Body of pancreas (tissue), 4 donors: ENCODE results near the gene CDC42SE1. TPM values are rescaled to one million over a fixed set of nuclear protein-coding genes. Genes with fewer than 3 reads are reported as not detected.
"Not testable (repeated sequence)": the region's sequence is repeated elsewhere in the genome, so short reads cannot be mapped to it uniquely, and the experiment has no call there.

Source experiments
- ATAC-seq: fragments of 150-250 bp; one replicate; pipeline ENCODE4 v1.9.1; 2016
- DNase-seq, 4 donors: peaks; one replicate each; pipeline ENCODE4 v3.0.0-alpha.2; 2019
- H3K27ac ChIP-seq, 4 donors: fragments of 200-600 bp; sonication (generic); 1 replicate in 3 of 4; 2 replicates in 1 of 4; pipeline versions ENCODE4 v1.5.1 to v1.6.1; 2016 to 2019; ENCODE audit warnings: mild to moderate bottlenecking in 1 of 4, mixed read lengths in 1 of 4, moderate library complexity in 1 of 4
- H3K27me3 ChIP-seq, 2 donors: fragments of 200-600 bp; sonication (generic); one replicate each; pipeline ENCODE4 v1.6.0; 2016; ENCODE audit warnings: mild to moderate bottlenecking in 1 of 2
- H3K36me3 ChIP-seq, 2 donors: fragments of 200-600 bp; sonication (generic); replicated peaks in 1 of 2; 2 replicates each; pipeline ENCODE4 v1.5.1; 2016; ENCODE audit warnings: low read depth in 2 of 2; ENCODE audit not compliant: insufficient read depth in 1 of 2
- H3K4me1 ChIP-seq: fragments of 200-600 bp; sonication (generic); one replicate; pipeline ENCODE4 v1.6.0; 2016
- H3K4me3 ChIP-seq, 2 donors: fragments of 200-600 bp; sonication (generic); 1 replicate in 1 of 2; 2 replicates in 1 of 2; pipeline ENCODE4 v1.5.1; 2016 to 2019
- H3K9me3 ChIP-seq, 3 donors: fragments of 200-600 bp; sonication (generic); 1 replicate in 2 of 3; 2 replicates in 1 of 3; pipeline ENCODE4 v1.5.1; 2016
- POLR2A ChIP-seq, 3 donors: fragments of 450-650 bp; IDR thresholded peaks; one replicate each; pipeline ENCODE4 v1.6.1; 2016; ENCODE audit warnings: antibody characterized with exemption in 3 of 3, mild to moderate bottlenecking in 2 of 3
- WGBS, 2 donors: methylation state at CpG; one replicate each; pipeline ENCODE4 v1.1.5; 2017; 5-methylcytosine and 5-hydroxymethylcytosine counted together
- intact Hi-C: fragments of 100-400 bp; cut with DNase I; formaldehyde crosslinking; loops from one replicate; pipeline ENCODE4 v1.15.1; 2023
- total RNA-seq, 2 donors: library from RNA; depleted of rRNA; stranded (reverse); fragments of >200 nt; gene quantifications; one replicate each; pipeline ENCODE4 v1.1.0, GENCODE V29; 2016
- TF ChIP-seq, protein P1 (sequence below), 7 experiments: fragments of 450-650 bp in 4 of 7; fragments of 200-600 bp in 3 of 7; sonication (generic) in 3 of 7; IDR thresholded peaks; one replicate each; pipeline ENCODE4 v1.5.1; 2016 to 2019; ENCODE audit warnings: antibody characterized with exemption in 7 of 7

CDC42SE1 gene
- total RNA-seq, 2 donors from 2014 or later, result 40.2 to 43.8 TPM

DNA sequence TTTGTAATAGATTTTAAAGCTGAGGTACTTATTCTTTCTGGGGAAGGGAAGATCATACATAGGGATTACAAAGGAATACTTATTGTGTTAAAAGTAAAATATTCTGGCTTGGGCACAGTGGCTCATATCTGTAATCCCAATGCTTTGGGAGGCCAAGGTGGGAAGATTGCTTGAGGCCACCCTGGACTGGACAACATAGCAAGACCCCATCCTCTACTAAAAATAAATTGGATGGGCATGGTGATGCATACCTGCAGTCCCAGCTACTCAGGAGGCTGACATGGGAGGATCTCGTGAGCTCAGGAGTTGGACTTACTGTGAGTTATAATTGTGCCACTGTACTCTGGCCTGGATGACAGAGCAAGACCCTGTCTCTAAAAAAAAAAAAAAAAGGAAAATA lies 38.7 kb upstream of the CDC42SE1 start:
- no peak overlapping the region for H3K4me3 ChIP-seq
- no peaks in the 10 kb centered on the region for H3K36me3 ChIP-seq
- 87 to 88% methylated on average over 1 of the region's 1 CpG for WGBS, 2 donors
- no peak overlapping the region for H3K27ac ChIP-seq
- no peak for TF ChIP-seq POLR2A (IDR thresholded peaks at IDR 0.05)
- TF ChIP-seq, protein P1, sequence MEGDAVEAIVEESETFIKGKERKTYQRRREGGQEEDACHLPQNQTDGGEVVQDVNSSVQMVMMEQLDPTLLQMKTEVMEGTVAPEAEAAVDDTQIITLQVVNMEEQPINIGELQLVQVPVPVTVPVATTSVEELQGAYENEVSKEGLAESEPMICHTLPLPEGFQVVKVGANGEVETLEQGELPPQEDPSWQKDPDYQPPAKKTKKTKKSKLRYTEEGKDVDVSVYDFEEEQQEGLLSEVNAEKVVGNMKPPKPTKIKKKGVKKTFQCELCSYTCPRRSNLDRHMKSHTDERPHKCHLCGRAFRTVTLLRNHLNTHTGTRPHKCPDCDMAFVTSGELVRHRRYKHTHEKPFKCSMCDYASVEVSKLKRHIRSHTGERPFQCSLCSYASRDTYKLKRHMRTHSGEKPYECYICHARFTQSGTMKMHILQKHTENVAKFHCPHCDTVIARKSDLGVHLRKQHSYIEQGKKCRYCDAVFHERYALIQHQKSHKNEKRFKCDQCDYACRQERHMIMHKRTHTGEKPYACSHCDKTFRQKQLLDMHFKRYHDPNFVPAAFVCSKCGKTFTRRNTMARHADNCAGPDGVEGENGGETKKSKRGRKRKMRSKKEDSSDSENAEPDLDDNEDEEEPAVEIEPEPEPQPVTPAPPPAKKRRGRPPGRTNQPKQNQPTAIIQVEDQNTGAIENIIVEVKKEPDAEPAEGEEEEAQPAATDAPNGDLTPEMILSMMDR (IDR thresholded peaks at IDR 0.05), result no peak
- DNase-seq, result no peak
- intact Hi-C loops, result loop anchor here (10.0 kb wide), 1 partner anchor 57 kb away; the partner anchor contains the start of gene TNFAIP8L2
- no peaks in the 10 kb centered on the region for H3K27me3 ChIP-seq
- no peaks in the 10 kb centered on the region for H3K9me3 ChIP-seq
- ATAC-seq, result no peak
- no peaks in the 10 kb centered on the region for H3K4me1 ChIP-seq

DNA sequence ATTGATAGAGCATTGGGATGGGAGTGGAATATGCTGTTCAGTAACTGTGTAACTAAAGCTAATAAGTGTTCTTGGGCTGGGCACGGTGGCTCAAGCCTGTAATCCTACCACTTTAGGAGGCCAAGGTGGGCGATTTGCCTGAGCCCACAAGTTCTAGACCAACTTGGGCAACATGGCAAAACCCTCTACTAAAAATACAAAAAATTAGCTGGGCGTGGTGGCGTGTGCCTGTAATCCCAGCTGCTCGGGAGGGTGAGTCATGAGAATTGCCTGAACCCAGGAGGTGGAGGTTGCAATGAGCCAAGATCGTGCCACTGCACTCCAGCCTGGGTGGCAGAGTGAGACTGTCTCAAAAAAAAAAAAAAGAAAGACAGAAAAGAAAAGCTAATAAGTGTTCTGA lies 38.0 kb upstream of the CDC42SE1 start:
- not testable (repeated sequence) for ATAC-seq, H3K9me3 ChIP-seq, H3K27ac ChIP-seq, H3K36me3 ChIP-seq, H3K4me1 ChIP-seq, H3K27me3 ChIP-seq, DNase-seq, H3K4me3 ChIP-seq
- intact Hi-C loops, result loop anchor here (10.0 kb wide), 1 partner anchor 57 kb away; the partner anchor contains the start of gene TNFAIP8L2
- 79 to 87% methylated on average over 6 of the region's 6 CpGs for WGBS, 2 donors

DNA sequence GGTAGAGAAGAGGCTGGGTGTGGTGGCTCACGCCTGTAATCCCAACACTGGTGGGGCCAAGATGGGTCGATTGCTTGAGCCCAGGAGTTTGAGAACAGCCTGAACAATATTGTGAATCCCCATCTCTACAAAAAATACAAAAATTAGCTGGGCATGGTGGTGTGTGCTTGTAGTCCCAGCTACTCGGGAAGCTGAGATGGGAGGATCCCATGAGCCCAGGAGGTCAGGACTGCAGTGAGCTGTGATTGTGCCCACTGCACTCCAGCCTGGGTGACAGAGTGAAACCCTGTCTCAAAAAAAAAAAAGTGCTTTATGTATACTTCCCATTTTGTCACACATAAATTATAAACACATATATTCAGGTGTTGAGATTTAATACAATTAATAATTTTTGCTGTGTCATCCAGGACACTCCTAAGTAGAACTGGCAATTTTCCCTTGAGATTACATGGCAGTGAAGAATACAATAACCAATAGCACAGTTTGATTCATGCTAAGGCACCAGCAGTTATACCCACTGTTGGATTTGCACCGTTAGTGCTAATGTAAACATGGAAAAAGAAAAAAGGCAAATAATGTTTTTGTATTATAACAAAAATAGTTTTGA lies 26.6 kb upstream of the CDC42SE1 start:
- no peaks in the 10 kb centered on the region for H3K4me1 ChIP-seq
- H3K27ac ChIP-seq, result no peak overlapping the region
- no peak for TF ChIP-seq POLR2A (IDR thresholded peaks at IDR 0.05)
- TF ChIP-seq, protein P1 (IDR thresholded peaks at IDR 0.05), result no peak
- 61 to 75% methylated on average over 4 of the region's 4 CpGs for WGBS, 2 donors
- ATAC-seq, result no peak
- H3K27me3 ChIP-seq, result no peaks in the 10 kb centered on the region
- H3K9me3 ChIP-seq, result no peaks in the 10 kb centered on the region
- intact Hi-C loops, result no loop called here
- DNase-seq, result no peak
- no peaks in the 10 kb centered on the region for H3K36me3 ChIP-seq
- no peak overlapping the region for H3K4me3 ChIP-seq

DNA sequence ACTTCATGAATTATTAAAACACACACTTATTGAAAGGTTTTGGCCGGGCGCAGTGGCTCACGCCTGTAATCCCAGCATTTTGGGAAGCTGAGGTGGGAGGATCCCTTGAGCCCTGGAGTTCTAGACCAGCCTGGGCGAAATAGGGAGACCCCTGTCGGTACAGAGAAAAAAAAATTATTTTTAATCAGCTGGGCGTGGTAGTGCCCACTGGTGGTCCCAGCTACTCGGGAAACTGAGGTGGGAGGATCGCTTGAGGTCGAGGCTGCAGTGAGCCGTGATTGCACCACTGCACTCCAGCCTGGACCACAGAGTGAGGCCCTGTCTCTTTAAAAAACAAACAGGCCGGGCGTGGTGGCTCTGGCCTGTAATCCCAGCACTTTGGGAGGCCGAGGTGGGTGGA lies 12.8 kb upstream of the CDC42SE1 start:
- DNase-seq, result no peak
- H3K9me3 ChIP-seq, result no peaks in the 10 kb centered on the region
- no peak for ATAC-seq
- H3K36me3 ChIP-seq, result no peaks in the 10 kb centered on the region
- peaks cover 15% of the 10 kb centered on the region for H3K4me1 ChIP-seq
- H3K27ac ChIP-seq, result peak overlapping the region in 1 of 4 donors; percentile 96
- WGBS, 2 donors, result 84 to 88% methylated on average over 13 of the region's 13 CpGs
- intact Hi-C loops, result no loop called here
- no peaks in the 10 kb centered on the region for H3K27me3 ChIP-seq
- no peak for TF ChIP-seq POLR2A (IDR thresholded peaks at IDR 0.05)
- TF ChIP-seq, protein P1 (IDR thresholded peaks at IDR 0.05), result no peak
- H3K4me3 ChIP-seq, result no peak overlapping the region

DNA sequence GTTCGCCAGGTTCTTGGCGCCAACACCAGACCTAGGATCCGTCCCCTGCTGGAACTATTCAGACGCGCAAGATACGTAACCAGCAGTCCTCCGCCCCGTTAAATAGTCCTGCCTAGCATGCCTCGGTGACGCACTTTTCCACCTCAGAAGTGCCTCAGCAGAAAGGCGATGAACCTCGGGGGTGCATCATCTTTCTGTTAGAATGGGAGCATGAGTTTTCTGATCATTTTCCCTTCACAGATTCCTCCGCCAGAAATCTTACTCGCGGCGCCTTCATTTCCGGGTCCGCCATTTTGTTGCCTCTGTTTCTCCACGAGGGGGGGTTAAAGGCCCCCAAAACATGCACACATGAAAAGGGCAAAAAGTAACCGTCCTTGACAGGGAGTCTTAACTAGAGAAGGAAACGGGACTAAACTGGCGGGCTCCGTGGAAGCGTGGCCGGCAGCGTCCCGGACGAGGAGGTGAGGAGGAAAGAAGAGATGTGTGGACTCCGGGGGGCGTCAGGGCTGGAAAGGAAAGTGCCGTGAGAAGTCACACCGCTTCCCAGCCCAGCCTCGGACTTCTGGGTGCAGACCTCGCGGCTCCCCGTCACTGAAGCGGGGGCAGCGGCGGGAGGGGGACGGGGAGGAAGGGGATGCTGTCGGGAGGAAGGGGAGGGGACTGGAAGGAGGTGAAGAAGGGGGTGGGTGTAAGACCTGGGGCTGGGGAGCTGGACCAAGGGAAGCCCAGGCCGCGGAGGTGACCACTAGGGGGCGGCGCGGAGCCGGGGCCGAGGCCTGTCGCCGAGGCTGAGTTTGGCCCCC lies 11.3 kb upstream of the CDC42SE1 start, which contains the start of gene GABPB2:
Gene GABPB2, plus strand, starts transcription at position 288 of the 803 bp plus-strand sequence. CDS start 17,429 bp downstream, outside the sequence.
- peak; percentile 91 to 94 (median 92) for DNase-seq
- 0% methylated on average over 26 to 48 of the region's 50 CpGs for WGBS, 2 donors
- no peaks in the 10 kb centered on the region for H3K27me3 ChIP-seq
- peak within 1 kb of the TSS; percentile 95 to 98 (median 97) for H3K27ac ChIP-seq
- no peaks in the 10 kb centered on the region for H3K9me3 ChIP-seq
- intact Hi-C loops, result no loop called here
- no peaks in the 10 kb centered on the region for H3K36me3 ChIP-seq
- H3K4me1 ChIP-seq, result peaks cover 15% of the 10 kb centered on the region
- H3K4me3 ChIP-seq, result peak within 1 kb of the TSS; percentile 57 to 75
- peak; percentile 93 for ATAC-seq
- TF ChIP-seq POLR2A (IDR thresholded peaks at IDR 0.05), result peak; percentile 61 to 90 (median 83)
- TF ChIP-seq, protein P1 (IDR thresholded peaks at IDR 0.05), result peak; percentile 85 to 93 (median 91)
